Cardiac fibroblast (primary cell): ENCODE results near the gene ZNF124.
A peak's percentile ranks its signal among the peaks of the same experiment; 100 is the strongest.
"Not testable (repeated sequence)": the region's sequence is repeated elsewhere in the genome, so short reads cannot be mapped to it uniquely, and the experiment has no call there.

Experiments used
- DNase-seq, 2 donors: peaks; one replicate each; pipeline versions ENCODE4 v3.0.0 to v3.0.0-alpha.2; 2010; ENCODE audit warnings: low read depth in 2 of 2
- H3K4me3 ChIP-seq, 2 donors: replicated peaks in 1 of 2; 1 replicate in 1 of 2; 2 replicates in 1 of 2; pipeline ENCODE4 v1.5.1; 2011; ENCODE audit warnings: low read depth in 2 of 2, low read length in 2 of 2, mild to moderate bottlenecking in 2 of 2, moderate library complexity in 1 of 2
- TF ChIP-seq, protein P1 (sequence below): IDR thresholded peaks from one replicate; pipeline ENCODE4 v1.5.1; 2011; ENCODE audit warnings: low read depth, mild to moderate bottlenecking, low read length, inconsistent platforms

ZNF124 gene

GRCh38 chr1:247175458-247175857, 3.6 kb upstream of the ZNF124 start:
- DNase-seq: no peak
- H3K4me3 ChIP-seq: no peak overlapping the region
- TF ChIP-seq, protein P1, sequence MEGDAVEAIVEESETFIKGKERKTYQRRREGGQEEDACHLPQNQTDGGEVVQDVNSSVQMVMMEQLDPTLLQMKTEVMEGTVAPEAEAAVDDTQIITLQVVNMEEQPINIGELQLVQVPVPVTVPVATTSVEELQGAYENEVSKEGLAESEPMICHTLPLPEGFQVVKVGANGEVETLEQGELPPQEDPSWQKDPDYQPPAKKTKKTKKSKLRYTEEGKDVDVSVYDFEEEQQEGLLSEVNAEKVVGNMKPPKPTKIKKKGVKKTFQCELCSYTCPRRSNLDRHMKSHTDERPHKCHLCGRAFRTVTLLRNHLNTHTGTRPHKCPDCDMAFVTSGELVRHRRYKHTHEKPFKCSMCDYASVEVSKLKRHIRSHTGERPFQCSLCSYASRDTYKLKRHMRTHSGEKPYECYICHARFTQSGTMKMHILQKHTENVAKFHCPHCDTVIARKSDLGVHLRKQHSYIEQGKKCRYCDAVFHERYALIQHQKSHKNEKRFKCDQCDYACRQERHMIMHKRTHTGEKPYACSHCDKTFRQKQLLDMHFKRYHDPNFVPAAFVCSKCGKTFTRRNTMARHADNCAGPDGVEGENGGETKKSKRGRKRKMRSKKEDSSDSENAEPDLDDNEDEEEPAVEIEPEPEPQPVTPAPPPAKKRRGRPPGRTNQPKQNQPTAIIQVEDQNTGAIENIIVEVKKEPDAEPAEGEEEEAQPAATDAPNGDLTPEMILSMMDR: no peak

DNA sequence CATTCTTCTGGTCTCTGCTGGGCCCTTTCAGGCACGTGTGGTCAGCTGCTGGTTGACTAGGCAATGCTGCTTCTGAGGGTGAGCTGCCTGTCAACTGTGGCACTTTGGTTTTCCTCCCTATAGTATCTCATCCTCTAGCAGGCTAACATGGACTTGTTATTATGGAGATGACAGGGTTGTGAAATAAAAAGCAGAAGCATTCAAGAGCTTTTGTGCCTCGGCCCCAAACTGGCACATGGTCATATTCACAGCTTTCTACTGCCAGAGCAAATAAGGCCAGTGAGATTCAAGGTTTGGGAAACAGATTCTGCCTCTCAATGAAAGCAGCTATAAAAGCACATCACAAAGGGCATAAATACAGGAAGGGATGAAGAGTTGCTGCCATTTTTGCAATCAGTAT, 1.6 kb upstream of the ZNF124 start:
- no peak for DNase-seq
- TF ChIP-seq, protein P1: no peak
- no peak overlapping the region for H3K4me3 ChIP-seq

DNA sequence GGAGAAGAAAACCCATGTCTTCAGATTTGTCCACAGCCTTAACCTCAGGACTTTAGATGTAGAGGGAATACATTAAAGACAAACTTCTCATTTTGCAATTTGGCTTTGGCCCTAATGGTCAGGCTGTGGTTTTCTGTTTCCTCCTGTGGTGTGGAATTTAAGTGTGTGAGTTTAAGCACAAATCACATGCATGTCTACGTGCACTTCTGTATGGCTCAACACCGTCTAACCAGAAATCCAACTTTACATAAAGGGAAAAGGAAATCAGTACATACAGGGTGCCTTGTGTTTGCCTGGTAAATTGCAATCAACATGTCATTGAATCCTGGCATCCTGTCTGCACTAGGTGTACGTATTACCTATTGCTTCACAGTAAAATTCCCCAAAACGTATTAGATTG, 1.2 kb upstream of the ZNF124 start:
- no peak for DNase-seq
- TF ChIP-seq, protein P1: no peak
- H3K4me3 ChIP-seq: no peak overlapping the region

DNA sequence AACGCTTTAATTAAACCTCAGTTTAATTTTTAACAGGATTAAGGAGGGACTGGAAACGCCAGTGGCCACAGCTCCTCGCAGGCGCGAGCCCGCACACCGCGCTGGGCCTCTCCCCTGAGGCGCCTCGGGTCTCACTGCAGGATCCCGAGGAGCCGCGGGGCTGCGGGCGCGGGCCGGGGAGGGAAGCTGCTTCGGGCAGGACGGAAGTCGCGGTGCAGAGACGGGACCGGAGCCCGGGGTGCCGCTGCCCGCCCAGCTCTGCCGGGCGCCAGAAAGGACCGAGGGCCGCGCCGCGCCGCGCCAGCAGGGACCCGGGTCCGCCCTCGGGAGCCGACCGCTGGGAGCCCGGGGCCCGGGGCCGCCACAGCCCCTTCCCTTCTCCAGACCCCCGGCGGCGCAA, 377 bp downstream of the ZNF124 start:
- H3K4me3 ChIP-seq, DNase-seq: not testable (repeated sequence)

- no peak overlapping the region for H3K4me3 ChIP-seq
- no peak for DNase-seq
- TF ChIP-seq, protein P1: no peak
Measured at GRCh38 chr1:247165674-247166073, 6.1 kb downstream of the ZNF124 start.

DNA sequence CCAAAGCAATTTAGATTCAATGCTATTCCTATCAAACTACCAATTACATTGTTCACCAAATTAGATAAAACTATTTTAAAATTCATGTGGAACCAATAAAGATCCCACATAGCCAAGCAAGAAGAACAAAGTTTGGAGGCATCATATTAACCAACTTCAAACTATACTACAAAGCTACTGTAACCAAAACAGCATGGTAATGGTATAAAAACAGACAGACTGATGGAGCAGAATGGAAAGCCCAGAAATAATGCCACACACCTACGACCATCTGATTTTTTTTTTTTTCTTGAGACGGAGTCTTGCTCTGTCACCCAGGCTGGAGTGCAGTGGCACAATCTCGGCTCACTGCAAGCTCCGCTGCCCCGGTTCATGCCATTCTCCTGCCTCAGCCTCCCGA, 7.1 kb downstream of the ZNF124 start:
- DNase-seq: no peak
- TF ChIP-seq, protein P1: no peak
- H3K4me3 ChIP-seq: no peak overlapping the region

GRCh38 chr1:247156787-247157232, 15.0 kb downstream of the ZNF124 start:
- DNase-seq: peak in 1 of 2 donors; percentile 10
- TF ChIP-seq, protein P1: no peak
- H3K4me3 ChIP-seq: no peak overlapping the region
